A204.1 (cell line): ENCODE data around the gene TESPA1.
A peak's percentile ranks its signal among the peaks of the same experiment; 100 is the strongest.
"Not testable (repeated sequence)": the region's sequence is repeated elsewhere in the genome, so short reads cannot be mapped to it uniquely, and the experiment has no call there.

Experiments
- FAIRE-seq: peaks from 2 replicates; lab custom pipeline; 2012; peaks lifted over from hg19 to GRCh38; lab: Jason Lieb, UNC

TESPA1 gene, protein sequence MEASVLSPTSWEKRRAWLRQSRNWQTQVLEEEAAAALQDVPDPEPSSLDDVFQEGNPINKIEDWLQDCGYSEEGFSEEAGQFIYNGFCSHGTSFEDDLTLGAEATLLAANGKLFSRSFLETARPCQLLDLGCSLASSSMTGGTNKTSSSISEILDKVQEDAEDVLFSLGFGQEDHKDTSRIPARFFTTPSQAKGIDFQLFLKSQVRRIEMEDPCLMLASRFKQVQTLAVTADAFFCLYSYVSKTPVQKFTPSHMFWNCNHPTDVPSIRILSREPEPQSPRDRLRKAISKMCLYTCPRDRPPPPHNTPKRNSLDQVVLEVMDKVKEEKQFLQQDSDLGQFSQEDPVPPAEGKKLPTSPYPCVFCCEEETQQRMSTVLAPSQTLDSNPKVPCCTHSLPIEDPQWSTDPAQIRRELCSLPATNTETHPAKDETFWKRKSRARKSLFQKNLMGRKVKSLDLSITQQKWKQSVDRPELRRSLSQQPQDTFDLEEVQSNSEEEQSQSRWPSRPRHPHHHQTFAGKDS

DNA sequence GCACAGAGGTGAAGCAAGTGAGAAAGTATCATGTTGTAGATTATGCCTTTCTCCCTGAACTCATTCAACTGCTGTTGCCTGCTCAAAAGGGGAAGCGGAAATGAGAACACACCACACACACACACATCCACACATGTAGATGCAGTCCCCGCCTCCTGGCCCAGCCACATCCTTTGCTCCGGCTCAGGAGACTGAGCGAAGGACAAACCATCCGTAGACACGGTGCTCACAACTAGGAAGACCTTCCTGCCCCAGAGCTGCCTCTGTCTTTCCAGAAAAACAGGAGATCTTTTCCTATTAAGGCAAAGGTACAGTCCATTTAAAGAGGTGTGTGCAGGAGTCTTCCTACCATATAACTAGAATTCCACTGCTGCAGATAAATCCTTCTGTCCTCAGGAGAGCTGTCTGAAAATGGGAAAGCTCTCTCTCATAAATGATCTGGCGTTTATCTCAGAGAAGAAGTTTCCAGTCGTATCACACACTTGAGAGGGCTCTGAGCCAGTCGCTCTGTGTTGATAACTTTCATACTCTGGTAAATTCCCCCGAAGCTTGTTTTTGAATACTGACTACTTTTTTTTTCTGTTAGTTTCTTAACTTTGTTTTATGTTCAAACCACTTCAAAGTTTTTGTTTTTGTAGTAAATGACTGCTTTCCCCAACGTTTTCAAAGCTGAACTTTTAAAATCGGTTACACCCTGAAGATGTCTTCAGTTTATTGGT, at the start of gene TESPA1:
TSS of gene TESPA1 (minus strand) at position 105 of the 719 bp plus-strand sequence. CDS start 10,200 bp downstream, outside the sequence.
- no peak for FAIRE-seq

DNA sequence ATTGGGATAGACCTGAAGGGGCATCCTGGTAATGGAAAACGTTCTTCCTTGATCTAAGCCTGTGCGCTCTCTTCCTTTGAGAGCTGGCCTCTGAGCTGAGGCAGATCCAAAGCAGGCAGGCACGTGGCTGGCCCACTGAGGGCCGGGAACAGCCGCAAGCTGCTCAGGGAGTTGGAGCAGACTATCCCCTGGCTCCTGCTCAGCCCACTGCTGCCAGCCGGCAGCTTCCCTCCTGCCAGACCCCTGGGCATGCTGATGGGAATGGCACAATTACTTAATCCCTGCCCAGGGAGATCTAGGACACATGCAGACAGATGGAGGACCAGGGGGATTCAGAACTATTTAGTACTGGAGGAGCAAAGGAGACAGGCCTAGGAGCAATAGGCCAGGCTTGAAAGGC, 49.7 kb upstream of the TESPA1 start:
- no peak for FAIRE-seq

DNA sequence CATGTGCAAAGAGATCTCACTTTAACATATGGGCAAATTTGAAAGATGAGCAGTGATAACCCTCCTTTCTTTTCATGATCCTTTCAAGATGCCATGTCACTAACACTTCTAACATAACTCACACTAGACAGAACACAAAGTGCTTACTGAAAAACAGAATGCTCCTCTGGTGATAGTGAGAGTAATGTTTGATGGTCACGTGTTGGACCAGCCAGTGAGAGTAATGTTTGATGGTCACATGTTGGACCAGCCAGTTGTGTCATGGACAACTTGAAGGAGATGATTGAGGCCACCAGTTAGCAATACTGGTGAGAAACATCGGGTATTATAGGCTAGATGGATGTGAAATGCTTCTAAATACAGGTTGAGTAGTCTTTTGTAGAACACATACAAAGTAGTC, 40.9 kb upstream of the TESPA1 start:
- no peak for FAIRE-seq

DNA sequence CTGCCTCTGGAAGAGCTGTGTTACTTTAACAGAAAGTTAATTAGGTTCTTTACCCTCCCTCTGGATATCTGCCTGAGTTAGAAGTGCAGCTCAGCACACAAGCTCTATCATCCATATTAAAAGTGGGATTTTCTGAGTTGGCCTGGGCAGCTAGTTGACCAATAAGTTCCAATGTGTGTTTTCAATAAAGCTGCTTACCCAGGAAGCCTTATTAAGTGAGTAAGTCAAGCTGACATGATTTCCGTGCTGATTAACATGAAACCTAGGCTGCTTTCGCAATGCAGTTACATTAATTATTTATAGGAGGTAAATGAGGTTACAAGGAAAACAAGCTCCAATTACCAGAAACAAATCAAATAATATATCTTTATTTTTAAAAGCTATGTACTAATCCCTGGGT, 40.0 kb upstream of the TESPA1 start:
- FAIRE-seq: no peak

DNA sequence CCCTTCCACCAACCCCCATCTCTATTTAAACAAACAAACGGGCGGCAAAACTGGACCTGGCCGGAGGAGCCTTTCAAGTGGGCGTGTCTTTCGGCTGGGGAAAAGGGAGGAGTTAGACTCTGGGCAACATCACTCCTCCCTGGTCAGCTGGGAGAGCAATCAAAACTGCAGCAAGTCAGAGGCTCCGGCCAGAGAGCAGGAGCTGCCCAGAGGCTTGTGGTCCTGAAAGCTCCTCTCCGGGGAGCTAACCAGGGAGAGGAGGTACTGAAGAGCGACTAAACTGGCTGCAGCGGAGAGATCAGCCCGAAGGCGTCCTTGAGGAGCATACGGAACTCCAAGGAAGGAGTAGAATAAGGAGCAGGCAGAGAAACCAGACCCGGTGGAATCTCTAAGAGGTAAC, 35.2 kb upstream of the TESPA1 start, which contains the start of gene NEUROD4:
TSS of gene NEUROD4 (plus strand) at position 191 of the 400 bp plus-strand sequence. CDS start 6,466 bp downstream, outside the sequence.
- no peak for FAIRE-seq

DNA sequence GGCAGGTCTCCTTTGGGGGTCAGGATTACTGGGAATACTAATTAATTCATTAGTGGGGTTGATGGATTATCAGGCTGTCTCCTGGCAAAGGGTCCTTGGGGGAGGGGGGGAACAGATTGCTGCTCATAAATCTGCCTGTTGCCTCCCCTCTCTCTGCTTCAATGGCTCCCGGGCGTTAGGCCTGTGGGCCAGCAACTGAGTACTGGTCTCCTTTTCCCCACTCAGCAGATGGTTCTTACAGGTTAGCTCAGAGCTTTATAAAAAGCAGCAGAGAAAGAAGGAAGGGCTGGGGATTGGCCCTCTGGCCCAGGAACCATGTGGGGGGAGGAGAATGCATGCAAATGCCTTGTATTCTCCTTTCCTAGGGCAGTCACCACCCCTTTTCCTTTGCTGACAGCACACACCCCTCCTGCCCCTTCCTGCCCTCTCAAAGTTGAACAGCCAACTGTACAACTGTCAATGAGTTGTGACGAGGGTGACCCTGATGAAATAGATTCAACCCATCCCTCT, 32.9 kb upstream of the TESPA1 start:
- FAIRE-seq: no peak

DNA sequence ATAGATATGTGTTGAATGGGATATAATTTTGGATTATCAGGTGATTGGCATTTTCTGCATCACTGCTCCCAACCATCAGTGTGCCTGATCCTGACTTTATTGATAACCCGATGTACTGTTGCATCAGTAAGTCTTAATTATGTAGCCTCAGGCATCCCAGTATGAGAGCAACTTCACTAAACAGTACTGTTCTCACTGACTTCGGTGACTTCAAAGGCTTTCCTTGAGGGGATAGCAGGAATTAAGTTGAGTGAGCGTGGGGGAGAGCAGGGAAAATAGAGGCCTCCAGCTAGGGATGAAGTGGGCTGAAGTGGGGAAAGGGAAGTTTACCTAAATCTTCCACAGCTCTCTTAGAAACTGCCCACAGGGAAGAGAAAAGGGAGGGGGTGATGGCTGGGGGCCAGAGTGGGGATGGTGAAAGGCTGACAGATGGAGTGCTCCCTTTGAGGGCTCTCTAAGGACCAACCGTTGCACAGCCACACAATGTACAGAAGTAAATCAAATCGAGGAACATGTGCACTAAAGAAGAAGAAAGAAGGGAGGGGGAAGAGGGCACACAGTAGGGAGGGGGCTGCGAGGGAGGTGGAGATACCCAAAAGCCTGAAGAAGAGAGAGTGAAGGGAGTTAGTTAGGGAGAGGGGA, 24.5 kb upstream of the TESPA1 start:
- no peak for FAIRE-seq

DNA sequence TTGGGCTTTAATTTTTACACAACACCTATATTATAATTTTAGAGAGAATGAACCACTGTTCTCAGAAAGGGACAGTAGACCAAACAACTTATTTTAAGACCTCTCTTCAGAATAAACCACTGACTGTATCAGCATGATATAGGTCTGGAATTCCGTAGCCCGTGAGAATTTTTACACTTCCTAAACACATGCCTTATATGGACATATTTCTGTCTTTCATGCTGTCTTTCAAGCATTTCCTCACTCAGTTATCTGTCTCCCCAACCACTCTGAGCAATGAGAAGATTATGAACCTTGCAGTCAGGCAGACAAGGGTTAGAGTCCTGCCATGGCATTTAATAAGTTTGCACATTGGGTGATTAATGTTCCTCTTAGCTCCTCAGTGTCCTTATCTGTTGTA, 17.8 kb upstream of the TESPA1 start:
- FAIRE-seq: no peak

DNA sequence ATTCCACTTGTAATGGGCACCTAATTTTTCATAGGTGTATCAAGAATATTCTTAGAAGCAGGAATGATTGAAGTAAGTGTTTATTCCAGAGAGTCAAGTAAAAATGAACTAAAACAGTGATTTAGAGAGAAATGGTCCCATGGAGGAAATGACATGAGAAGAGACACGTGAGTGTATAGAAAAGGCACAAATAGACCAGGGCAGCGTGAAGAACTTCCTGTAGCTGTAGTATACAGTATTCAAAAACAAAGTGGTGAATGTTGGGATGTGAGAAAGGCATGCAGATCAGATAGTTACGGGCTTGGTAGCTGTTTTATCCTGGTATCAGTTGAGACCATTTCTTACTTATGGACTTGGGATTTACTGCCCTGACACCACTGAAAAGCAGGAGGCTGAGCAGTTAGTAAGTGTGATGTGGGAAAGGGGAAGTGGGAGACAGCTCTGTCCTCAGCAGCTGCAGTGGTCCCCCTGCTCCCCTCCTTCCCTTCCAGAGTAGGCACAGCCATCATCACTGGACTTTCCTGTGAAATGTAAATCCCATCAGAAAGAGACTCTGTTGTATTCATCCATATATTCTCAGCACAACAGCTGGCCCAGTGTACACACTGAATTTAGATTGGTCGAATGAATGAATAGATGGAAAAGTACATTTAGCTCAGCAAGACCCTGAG, 16.8 kb upstream of the TESPA1 start:
- no peak for FAIRE-seq

DNA sequence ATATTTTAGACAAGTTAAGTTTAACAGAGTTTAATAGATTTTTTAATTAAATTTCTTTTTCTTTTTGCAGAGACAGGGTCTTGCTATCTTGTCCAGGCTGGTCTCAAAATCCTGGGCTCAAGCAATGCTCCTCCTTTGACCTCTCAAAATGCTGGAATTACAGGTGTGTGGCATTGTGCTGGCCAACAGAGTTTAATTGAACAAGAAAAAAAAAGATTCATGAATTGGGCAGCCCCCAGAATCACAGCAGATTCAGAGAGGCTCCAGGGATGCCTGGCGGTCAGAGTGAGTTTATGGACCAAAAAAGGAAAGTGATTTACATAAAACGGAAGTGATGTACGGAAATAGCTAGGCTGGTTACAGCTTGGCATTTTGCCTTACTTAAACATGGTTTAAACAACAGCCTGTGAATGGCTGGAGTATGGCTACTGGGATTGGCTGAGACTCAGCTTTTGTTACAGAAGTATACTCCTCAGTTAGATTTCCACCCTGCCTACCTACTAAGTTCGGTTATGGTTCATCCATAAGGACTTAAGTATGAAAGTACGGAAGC, 14.5 kb upstream of the TESPA1 start:
- FAIRE-seq: no peak

DNA sequence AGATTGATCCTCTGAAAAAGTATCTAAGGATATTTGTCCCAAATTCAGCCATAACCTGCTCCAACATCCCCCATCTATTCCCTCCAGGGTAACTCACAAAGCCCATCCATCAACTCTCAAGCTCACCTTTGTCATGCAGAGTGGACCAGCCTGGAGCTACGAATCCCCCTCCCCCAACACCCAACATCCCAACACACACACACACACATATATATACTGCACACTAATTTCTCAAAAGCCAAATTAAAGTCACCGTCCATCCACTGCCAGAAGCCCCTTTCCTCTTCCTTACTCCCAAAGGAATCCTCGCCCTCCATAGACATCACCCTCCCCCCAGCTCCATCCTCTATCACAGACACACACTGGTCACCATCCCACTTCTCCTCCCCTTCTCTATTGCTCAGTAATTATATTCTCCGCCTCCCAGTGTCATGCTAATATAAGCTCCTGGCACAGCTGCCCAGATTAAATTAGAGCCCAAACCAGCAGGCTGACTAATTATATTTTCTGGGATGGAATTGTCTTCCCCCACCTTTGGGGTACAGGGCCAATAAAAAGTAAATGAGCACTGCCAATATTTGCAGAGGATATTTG, 13.5 kb upstream of the TESPA1 start:
- no peak for FAIRE-seq

DNA sequence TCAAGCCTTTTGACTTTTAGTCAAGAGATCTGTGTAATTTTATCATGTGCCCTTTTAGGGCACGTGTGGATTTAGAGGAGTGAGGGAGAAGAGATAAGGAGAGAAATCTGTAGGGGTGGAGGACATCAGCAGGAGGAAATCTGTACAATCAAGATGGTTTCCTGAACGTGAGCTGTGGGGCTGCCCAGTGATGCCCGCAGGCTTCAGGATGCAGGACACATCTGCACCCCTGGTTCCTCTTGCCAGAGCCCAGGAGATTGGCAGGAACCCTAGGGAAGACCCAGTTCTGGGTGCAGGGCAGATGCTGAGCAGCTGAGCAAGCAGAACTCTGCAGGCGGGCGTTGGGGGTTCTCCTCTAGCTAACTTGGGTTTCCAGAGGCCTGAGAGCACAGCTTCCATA, 11.6 kb upstream of the TESPA1 start:
- FAIRE-seq: no peak

DNA sequence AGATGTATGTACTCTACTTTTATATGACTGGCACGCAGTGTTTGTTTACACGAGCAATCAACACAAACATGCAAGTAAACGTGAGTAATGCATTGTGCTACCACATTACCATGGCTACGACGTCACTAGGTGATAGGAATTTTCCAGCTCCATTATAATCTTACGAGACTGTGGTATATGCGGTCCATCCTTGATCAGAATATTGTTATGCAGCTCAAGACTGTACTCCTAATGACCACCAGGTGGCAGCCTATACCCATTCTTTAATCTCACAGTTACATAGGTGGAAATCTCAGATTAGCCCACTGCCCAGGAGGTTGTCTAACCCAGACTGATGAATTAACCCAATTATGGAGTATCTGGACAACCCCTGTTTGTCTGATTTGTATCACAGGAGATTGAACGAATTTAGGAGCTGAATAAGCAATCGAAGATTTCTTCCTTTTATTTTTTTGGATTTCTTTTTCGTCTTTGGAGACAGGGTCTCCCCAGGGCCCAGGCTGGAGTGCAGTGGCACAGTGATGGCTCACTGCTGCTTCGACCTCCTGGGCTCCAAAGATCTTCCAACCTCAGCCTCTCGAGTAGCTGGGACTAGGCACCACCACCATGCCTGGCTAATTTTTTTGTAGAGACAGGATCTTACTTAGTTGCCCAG, 8.7 kb upstream of the TESPA1 start:
- FAIRE-seq: peak; percentile 87

DNA sequence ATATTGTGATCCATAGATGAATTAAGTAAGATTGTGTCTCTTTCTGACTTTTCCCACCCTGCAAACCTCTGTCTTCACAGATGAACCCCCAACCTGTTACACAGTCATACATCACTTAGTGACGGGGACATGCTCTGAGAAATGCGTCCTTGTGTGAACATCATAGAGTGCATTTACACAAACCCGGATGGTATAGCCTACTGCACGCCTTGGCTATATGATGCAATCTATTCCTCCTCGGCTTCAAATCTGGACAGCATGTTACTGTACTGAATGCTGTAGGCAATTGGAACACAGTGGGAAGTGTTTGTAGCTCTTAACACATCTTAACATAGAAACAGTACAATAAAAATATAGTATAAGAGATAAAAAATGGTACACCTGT, 7.4 kb upstream of the TESPA1 start:
- no peak for FAIRE-seq

DNA sequence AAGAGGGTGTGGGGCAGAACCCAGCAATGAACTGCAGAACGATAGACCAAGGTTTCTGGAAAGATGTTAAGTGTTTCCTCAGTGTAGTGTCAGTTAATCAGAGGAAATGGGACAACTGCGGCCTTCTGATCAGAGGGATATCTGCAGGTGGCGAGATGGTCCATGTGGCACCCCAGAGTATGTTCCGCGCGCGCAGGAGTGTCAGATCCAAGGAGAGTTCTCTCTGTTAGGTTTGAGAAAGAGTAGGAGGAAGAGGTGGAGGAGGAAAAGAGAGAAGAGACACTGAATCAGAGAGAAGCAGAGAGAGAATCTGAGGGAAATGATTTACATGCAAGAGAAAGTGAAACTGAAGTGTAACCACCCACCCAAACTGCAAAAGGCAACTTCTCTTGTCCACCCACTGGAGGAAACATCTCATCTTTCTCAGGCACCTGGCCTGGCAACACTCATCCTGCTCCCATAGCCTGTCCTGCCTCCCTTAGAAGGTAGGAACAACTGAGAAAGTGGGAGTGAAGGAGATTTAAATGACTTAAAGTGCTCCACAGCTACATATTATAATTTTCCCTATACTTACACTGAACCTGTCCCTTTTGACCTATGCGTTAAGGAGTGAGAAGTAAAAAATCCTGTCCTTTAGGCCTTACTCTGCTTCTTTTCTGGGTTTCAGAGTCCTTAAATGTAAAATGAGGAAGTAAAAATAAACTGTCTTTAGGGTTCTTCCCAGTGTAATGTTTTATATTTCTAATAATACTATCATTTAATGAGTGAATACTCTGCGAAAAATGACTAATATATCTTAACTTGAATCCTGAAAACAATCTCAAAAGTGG, 6.8 kb upstream of the TESPA1 start:
- FAIRE-seq: no peak

DNA sequence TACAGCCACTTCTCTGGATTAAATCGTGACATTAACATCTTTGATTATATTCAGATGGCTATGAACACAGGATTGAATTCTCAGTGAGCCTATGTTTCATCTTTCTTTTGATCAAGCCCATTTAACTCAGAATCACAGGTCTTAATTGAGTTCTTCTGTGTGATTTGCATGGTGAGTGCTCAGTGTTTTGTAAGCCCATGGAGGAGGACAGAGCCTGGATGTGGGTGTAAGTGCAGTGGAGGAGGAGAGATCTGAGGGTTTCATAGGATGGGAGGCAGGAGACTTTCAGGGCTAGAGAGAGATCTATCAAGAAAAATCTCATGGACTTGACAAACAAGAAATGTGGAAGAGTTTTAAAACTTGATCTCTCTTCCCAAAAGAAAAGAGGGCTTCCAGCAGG, 5.3 kb upstream of the TESPA1 start:
- FAIRE-seq: no peak

DNA sequence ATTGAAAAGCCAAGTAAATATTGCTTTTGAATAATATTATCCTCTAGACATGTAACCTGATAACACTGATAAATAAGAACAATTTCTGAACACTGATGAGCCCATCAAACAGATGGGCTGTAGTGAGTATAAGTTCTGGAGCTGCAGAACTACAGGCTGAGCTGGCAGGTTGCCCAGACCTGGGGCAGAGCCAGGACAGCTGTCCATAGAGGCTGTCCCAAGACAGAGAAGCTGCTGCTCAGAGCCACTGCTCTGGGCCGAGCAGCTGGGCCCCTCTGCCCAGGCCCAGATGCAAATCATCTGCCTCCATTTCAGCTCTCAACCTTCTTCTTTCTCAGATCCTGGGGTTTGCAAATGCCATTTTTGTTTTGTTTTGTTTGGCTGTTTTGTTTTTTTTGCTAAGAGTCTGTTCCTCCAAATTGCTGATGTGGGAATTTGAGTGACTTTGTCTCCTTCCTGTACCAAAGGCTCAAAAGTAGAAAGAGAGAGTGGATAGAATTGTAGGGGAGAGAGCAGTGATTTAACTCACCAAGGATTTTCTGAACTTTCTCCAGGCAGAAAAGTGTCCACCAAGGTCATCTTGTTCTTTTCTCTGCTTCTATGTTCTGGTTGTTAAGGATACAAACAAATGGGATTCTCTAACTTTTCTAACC, 4.0 kb upstream of the TESPA1 start:
- no peak for FAIRE-seq

DNA sequence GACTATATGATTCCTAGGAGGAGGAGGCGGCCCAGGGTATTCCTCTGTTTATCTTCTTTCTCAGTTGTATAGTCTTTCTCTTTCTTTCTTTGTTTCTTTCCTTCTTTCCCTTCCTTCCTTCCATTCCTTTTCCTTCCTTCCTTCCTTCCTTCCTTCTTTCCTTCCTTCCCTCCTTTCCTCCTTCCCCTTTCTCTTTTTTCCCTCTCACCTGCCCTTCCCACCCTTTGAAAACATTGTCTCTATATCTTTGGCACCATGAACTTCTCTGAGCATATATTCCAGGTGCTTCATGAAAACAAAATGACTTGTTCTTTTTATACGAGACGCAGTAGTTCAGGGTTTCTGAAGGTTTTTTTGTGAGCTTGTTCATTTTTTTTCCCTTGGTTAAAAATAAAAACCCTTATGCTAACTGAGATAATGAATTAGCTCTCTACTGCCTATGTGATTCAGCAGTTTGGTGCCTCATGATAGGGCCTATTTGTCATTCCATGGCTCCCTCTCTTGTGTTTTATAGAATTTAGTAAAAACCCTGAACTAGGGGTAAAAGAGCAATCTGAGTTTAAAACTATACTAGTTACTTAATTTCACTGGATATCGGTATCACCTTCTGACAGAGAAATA, 3.2 kb upstream of the TESPA1 start:
- no peak for FAIRE-seq

DNA sequence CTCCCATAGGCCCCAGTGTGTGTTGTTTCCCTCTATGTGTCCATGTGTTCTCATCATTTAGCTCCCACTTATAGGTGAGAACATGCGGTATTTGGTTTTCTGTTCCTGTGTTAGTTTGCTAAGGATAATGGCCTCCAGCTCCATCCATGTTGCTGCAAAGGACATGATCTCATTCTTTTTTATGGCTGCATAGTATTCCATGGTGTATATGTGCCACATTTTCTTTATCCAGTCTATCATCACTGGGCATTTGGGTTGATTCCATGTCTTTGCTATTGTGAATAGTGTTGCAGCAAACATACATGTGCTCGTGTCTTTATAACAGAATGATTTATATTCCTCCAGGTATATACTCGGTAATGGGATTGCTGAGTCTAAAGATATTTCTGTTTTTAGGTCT, 2.2 kb upstream of the TESPA1 start:
- not testable (repeated sequence) for FAIRE-seq
